GM23338 (cell line): ENCODE data around the gene FASTKD2. TPM values are rescaled to one million over a fixed set of nuclear protein-coding genes. Genes with fewer than 3 reads are reported as not detected.

Experiments
- ATAC-seq: fragments of 200-7000 bp; cut with Tn5 transposase; 3 replicates; pipeline ENCODE4 v1.9.1; 2020
- DNase-seq: peaks from one replicate; pipeline ENCODE4 v3.0.0-alpha.2; 2015; ENCODE audit warnings: low spot score
- H2AFZ ChIP-seq: fragments of 200-600 bp; sonication (generic); 2 replicates; pipeline ENCODE4 v1.8.0; 2016; ENCODE audit warnings: antibody characterized with exemption, mild to moderate bottlenecking, moderate library complexity
- H3F3A ChIP-seq: fragments of 200-600 bp; sonication (generic); replicated peaks from 2 replicates; pipeline ENCODE4 v1.8.0; 2017; ENCODE audit warnings: antibody characterized with exemption, mixed run types, low read depth
- H3K27ac ChIP-seq: fragments of 200-600 bp; sonication (generic); 2 replicates; pipeline ENCODE4 v1.6.1; 2016; ENCODE audit warnings: low read depth
- H3K27me3 ChIP-seq: fragments of 200-600 bp; sonication (generic); 2 replicates; pipeline ENCODE4 v1.8.0; 2016; ENCODE audit warnings: mild to moderate bottlenecking, mixed run types, moderate library complexity; ENCODE audit not compliant: insufficient read depth
- H3K36me3 ChIP-seq: fragments of 200-600 bp; sonication (generic); 2 replicates; pipeline ENCODE4 v1.8.0; 2016; ENCODE audit warnings: mild to moderate bottlenecking; ENCODE audit not compliant: insufficient read depth
- H3K4me1 ChIP-seq: fragments of 200-600 bp; sonication (generic); 2 replicates; pipeline ENCODE4 v1.8.0; 2016; ENCODE audit warnings: mild to moderate bottlenecking, moderate library complexity; ENCODE audit not compliant: insufficient read depth
- H3K4me2 ChIP-seq: fragments of 200-600 bp; sonication (generic); 2 replicates; pipeline ENCODE4 v1.7.1; 2017; ENCODE audit warnings: mixed run types
- H3K4me3 ChIP-seq: fragments of 200-600 bp; sonication (generic); 2 replicates; pipeline ENCODE4 v1.6.1; 2016; ENCODE audit warnings: mixed run types
- H3K79me2 ChIP-seq: fragments of 200-600 bp; sonication (generic); replicated peaks from 2 replicates; pipeline ENCODE4 v1.8.0; 2017; ENCODE audit warnings: mild to moderate bottlenecking; ENCODE audit not compliant: insufficient read depth
- H3K9me2 ChIP-seq: fragments of 200-600 bp; sonication (generic); 2 replicates; pipeline ENCODE4 v1.8.0; 2017; ENCODE audit not compliant: insufficient read depth
- H4K20me1 ChIP-seq: fragments of 200-600 bp; sonication (generic); replicated peaks from 2 replicates; pipeline ENCODE4 v1.8.0; 2017; ENCODE audit warnings: mild to moderate bottlenecking; ENCODE audit not compliant: insufficient read depth
- H3K27ac Mint-ChIP-seq: 2 replicates; pipeline ENCODE4 v1.8.0; 2020; ENCODE audit warnings: inconsistent platforms, mild to moderate bottlenecking, moderate library complexity, mixed read lengths
- H3K27me3 Mint-ChIP-seq: 3 replicates; pipeline ENCODE4 v1.8.0; 2022; ENCODE audit warnings: low read depth, mild to moderate bottlenecking, moderate library complexity, mixed read lengths, inconsistent platforms; ENCODE audit not compliant: insufficient read depth, poor library complexity
- H3K36me3 Mint-ChIP-seq: 3 replicates; pipeline ENCODE4 v1.8.0; 2021; ENCODE audit warnings: low read depth, mild to moderate bottlenecking, inconsistent platforms, moderate library complexity, mixed read lengths
- H3K4me1 Mint-ChIP-seq: 3 replicates; pipeline ENCODE4 v1.8.0; 2020; ENCODE audit warnings: mild to moderate bottlenecking, inconsistent platforms, mixed read lengths
- H3K4me3 Mint-ChIP-seq: 3 replicates; pipeline ENCODE4 v1.8.0; 2021; ENCODE audit warnings: moderate library complexity, mild to moderate bottlenecking, inconsistent platforms, mixed read lengths
- H3K9me3 Mint-ChIP-seq: 3 replicates; pipeline ENCODE4 v1.8.0; 2020; ENCODE audit warnings: moderate library complexity, mild to moderate bottlenecking, inconsistent platforms, mixed read lengths
- CREB1 ChIP-seq: fragments of 250-450 bp; sonication (Bioruptor Pico); IDR thresholded peaks from 2 replicates; pipeline ENCODE4 v1.5.0; 2020; ENCODE audit warnings: low read depth, mild to moderate bottlenecking, moderate library complexity
- EZH2phosphoT487 ChIP-seq: fragments of 200-600 bp; sonication (generic); IDR thresholded peaks from one replicate; pipeline ENCODE4 v1.8.1; 2018; ENCODE audit warnings: antibody characterized with exemption; ENCODE audit not compliant: unreplicated experiment
- NANOG ChIP-seq: IDR thresholded peaks from 2 replicates; pipeline ENCODE4 v1.6.1; 2016; ENCODE audit warnings: antibody characterized with exemption, borderline replicate concordance
- POLR2AphosphoS5 ChIP-seq: IDR thresholded peaks from 2 replicates; pipeline ENCODE4 v1.6.1; 2016; ENCODE audit warnings: antibody characterized with exemption, low read depth
- ZNF114 ChIP-seq: fragments of 250-450 bp; sonication (Bioruptor Pico); IDR thresholded peaks from 2 replicates; pipeline ENCODE4 v1.5.0; 2020; ENCODE audit warnings: mild to moderate bottlenecking, moderate library complexity
- ZNF331 ChIP-seq: fragments of 250-450 bp; sonication (Bioruptor Pico); IDR thresholded peaks from 2 replicates; pipeline ENCODE4 v1.5.0; 2020; ENCODE audit warnings: low read depth, mild to moderate bottlenecking, moderate library complexity
- polyA plus RNA-seq: library from polyadenylated mRNA; unstranded; fragments of >200 nt; fragmentation: Nextera tagmentation; extraction: Ambion mirVana; gene quantifications from 2 replicates; pipeline ENCODE4 v1.2.1, GENCODE V29; 2016
- total RNA-seq: library from RNA; depleted of rRNA; stranded (reverse); fragments of >200 nt; shearing (Covaris generic); gene quantifications from 2 replicates; pipeline ENCODE4 v1.2.3, GENCODE V29; 2014
- TF ChIP-seq, protein P1 (sequence below), 2 experiments: fragments of 200-600 bp in 1 of 2; sonication (generic) in 1 of 2; conservative IDR thresholded peaks; 2 replicates each; pipeline versions ENCODE4 v1.5.1 to v1.6.1; 2016 to 2017; ENCODE audit warnings: antibody characterized with exemption in 2 of 2, low read depth in 2 of 2, mild to moderate bottlenecking in 2 of 2, moderate library complexity in 1 of 2
- TF ChIP-seq, protein P2 (sequence below): IDR thresholded peaks from one replicate; pipeline ENCODE4 v1.6.1; 2018; ENCODE audit warnings: antibody characterized with exemption; ENCODE audit not compliant: unreplicated experiment

The FASTKD2 gene
- total and polyA plus RNA-seq, 2 experiments from 2014 or later = 20.5 to 48.7 TPM

DNA sequence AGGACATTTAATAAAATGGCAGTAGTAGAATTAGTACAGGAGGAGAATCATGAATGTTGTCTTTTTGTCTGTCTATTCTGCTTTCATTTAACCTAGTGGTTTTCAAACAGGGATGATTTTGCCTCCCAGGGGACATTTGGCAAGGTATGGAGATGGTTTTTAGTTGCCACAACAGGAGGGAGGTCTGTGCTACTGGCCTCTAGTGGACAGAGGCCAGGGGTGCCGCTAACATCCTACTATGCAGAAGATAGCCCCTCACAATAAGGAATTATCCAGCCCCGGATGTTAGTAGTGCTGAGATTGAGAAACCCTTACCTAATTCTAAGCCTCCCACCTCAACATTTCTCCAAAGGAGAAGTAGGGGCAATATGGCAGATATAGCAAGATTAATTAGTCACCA lies 18.3 kb downstream of the FASTKD2 start:
- Mint-ChIP-seq H3K27me3 (peaks cover 2% of the 10 kb centered on the region), H3K4me3 (no peak overlapping the region), H3K27ac (no peak overlapping the region), H3K4me1 (no peaks in the 10 kb centered on the region), H3K9me3 (no peaks in the 10 kb centered on the region), H3K36me3 (peaks cover 50% of the 10 kb centered on the region)
- H3K9me2 ChIP-seq = no peaks in the 10 kb centered on the region
- peaks cover 6% of the 10 kb centered on the region; the same call in 1 of the 2 replicates for H3F3A ChIP-seq
- H3K79me2 ChIP-seq = peaks cover 10% of the 10 kb centered on the region
- no peak overlapping the region for H2AFZ ChIP-seq
- no peak overlapping the region for H3K4me2 ChIP-seq
- H3K36me3 ChIP-seq = peaks cover 23% of the 10 kb centered on the region
- TF ChIP-seq, protein P1, sequence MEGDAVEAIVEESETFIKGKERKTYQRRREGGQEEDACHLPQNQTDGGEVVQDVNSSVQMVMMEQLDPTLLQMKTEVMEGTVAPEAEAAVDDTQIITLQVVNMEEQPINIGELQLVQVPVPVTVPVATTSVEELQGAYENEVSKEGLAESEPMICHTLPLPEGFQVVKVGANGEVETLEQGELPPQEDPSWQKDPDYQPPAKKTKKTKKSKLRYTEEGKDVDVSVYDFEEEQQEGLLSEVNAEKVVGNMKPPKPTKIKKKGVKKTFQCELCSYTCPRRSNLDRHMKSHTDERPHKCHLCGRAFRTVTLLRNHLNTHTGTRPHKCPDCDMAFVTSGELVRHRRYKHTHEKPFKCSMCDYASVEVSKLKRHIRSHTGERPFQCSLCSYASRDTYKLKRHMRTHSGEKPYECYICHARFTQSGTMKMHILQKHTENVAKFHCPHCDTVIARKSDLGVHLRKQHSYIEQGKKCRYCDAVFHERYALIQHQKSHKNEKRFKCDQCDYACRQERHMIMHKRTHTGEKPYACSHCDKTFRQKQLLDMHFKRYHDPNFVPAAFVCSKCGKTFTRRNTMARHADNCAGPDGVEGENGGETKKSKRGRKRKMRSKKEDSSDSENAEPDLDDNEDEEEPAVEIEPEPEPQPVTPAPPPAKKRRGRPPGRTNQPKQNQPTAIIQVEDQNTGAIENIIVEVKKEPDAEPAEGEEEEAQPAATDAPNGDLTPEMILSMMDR (conservative IDR thresholded peaks at IDR 0.05; ENCODE audit: low read depth in 2 of 2) = peak; percentile 76 to 84
- TF ChIP-seq, protein P2, sequence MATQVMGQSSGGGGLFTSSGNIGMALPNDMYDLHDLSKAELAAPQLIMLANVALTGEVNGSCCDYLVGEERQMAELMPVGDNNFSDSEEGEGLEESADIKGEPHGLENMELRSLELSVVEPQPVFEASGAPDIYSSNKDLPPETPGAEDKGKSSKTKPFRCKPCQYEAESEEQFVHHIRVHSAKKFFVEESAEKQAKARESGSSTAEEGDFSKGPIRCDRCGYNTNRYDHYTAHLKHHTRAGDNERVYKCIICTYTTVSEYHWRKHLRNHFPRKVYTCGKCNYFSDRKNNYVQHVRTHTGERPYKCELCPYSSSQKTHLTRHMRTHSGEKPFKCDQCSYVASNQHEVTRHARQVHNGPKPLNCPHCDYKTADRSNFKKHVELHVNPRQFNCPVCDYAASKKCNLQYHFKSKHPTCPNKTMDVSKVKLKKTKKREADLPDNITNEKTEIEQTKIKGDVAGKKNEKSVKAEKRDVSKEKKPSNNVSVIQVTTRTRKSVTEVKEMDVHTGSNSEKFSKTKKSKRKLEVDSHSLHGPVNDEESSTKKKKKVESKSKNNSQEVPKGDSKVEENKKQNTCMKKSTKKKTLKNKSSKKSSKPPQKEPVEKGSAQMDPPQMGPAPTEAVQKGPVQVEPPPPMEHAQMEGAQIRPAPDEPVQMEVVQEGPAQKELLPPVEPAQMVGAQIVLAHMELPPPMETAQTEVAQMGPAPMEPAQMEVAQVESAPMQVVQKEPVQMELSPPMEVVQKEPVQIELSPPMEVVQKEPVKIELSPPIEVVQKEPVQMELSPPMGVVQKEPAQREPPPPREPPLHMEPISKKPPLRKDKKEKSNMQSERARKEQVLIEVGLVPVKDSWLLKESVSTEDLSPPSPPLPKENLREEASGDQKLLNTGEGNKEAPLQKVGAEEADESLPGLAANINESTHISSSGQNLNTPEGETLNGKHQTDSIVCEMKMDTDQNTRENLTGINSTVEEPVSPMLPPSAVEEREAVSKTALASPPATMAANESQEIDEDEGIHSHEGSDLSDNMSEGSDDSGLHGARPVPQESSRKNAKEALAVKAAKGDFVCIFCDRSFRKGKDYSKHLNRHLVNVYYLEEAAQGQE = no peak
- no peak for TF ChIP-seq EZH2phosphoT487
- H4K20me1 ChIP-seq = peaks cover 8% of the 10 kb centered on the region; the same call in 1 of the 2 replicates
- ATAC-seq = peak; percentile 95
- peak; percentile 65 for DNase-seq
- no peak overlapping the region for H3K27ac ChIP-seq
- H3K4me1 ChIP-seq = no peaks in the 10 kb centered on the region
- H3K4me3 ChIP-seq = no peak overlapping the region
- H3K27me3 ChIP-seq = no peaks in the 10 kb centered on the region

DNA sequence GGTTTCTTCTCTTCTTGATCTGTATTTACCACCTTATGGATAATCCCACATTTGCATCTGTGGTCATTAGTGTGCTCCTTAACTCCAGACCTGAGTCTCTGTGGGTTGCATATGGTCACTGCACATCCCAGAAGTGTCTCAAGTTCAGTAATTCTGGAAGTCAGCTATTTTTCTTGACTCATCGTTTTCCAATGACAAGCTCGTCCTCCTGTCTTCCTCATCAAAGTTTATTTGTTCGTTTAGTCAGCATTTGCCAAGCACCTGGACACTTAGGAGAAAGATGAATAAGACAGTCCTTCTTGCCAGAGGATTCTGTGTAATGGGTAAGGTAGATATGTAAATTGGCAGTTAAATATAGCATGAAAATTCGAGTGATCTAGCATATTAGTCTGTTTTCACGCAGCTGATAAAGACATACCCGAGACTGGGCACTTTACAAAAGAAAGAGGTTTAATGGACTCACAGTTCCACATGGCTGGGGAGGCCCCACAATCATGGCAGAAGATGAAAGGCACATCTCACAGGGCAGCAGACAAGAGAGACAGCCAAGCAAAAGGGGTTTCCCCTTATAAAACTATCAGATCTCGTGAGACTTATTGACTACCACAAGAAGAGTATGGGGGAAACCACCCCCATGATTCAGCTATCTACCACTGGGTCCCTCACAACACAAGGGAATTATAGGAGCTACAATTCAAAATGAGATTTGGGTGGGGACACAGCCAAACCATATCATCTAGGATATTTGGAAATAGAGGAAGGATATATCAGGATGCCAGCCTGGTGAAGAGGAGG lies 19.4 kb downstream of the FASTKD2 start:
- Histone ChIP-seq H3K36me3 (peaks cover 27% of the 10 kb centered on the region), H2AFZ (no peak overlapping the region), H3K4me1 (no peaks in the 10 kb centered on the region), H3K9me2 (no peaks in the 10 kb centered on the region), H3K79me2 (peaks cover 10% of the 10 kb centered on the region), H3F3A (peaks cover 6% of the 10 kb centered on the region; the same call in 1 of the 2 replicates), H3K4me3 (no peak overlapping the region), H3K27me3 (no peaks in the 10 kb centered on the region), H3K4me2 (no peak overlapping the region), H4K20me1 (peaks cover 8% of the 10 kb centered on the region; the same call in 1 of the 2 replicates), H3K27ac (no peak overlapping the region)
- H3K4me3 Mint-ChIP-seq = no peak overlapping the region
- ATAC-seq = no peak
- H3K27ac Mint-ChIP-seq = no peak overlapping the region; the same call in 1 of the 2 replicates
- no peak for DNase-seq
- TF ChIP-seq CREB1 (CRISPR knock-in tag) = no peak
- no peak for TF ChIP-seq ZNF114 (CRISPR knock-in tag)
- TF ChIP-seq, protein P1 (conservative IDR thresholded peaks at IDR 0.05; ENCODE audit: low read depth in 2 of 2) = no peak
- no peak for TF ChIP-seq NANOG
- TF ChIP-seq, protein P2 = no peak
- TF ChIP-seq ZNF331 = no peak
- TF ChIP-seq POLR2AphosphoS5 = no peak
- peaks cover 47% of the 10 kb centered on the region for H3K36me3 Mint-ChIP-seq
- H3K4me1 Mint-ChIP-seq = no peaks in the 10 kb centered on the region
- H3K9me3 Mint-ChIP-seq = no peaks in the 10 kb centered on the region
- peaks cover 2% of the 10 kb centered on the region for H3K27me3 Mint-ChIP-seq
